H1 (cell line): ENCODE data around the gene SYT17. TPM values are rescaled to one million over a fixed set of nuclear protein-coding genes. Genes with fewer than 3 reads are reported as not detected.

ENCODE experiments used
- CTCF ChIA-PET: fragments of 300-600 bp; sonication (Branson Sonifier 250); formaldehyde crosslinking; loops from one replicate; lab custom pipeline; 2021; ENCODE audit not compliant: partially characterized antibody; lab: Charles Lee
- POLR2A ChIA-PET: fragments of 300-600 bp; sonication (Branson Sonifier 250); formaldehyde crosslinking; loops from one replicate; lab custom pipeline; 2021; ENCODE audit warnings: inconsistent platforms; ENCODE audit not compliant: partially characterized antibody; lab: Charles Lee
- DNase-seq, 2 experiments: peaks; one replicate each; pipeline versions ENCODE4 v3.0.0 to v3.0.0-alpha.2; 2010 to 2022; ENCODE audit warnings: low spot score in 2 of 2, low read depth in 1 of 2, mixed read lengths in 1 of 2
- FAIRE-seq: peaks from 2 replicates; lab custom pipeline; 2011; peaks lifted over from hg19 to GRCh38; lab: Jason Lieb, UNC
- H2AFZ ChIP-seq: 2 replicates; pipeline ENCODE4 v1.8.1; 2012; ENCODE audit warnings: low read length, inconsistent platforms
- H2AK5ac ChIP-seq: 2 replicates; pipeline ENCODE4 v1.6.1; 2013; ENCODE audit warnings: low read depth, low read length
- H2BK120ac ChIP-seq: replicated peaks from 2 replicates; pipeline ENCODE3; 2013; ENCODE audit warnings: low read depth, low read length, inconsistent platforms
- H2BK12ac ChIP-seq: 2 replicates; pipeline ENCODE4 v1.6.1; 2013; ENCODE audit warnings: low read depth, low read length
- H2BK15ac ChIP-seq: 2 replicates; pipeline ENCODE4 v1.6.1; 2013; ENCODE audit warnings: low read length
- H2BK20ac ChIP-seq: 2 replicates; pipeline ENCODE4 v1.6.1; 2013; ENCODE audit warnings: low read length
- H2BK5ac ChIP-seq: 2 replicates; pipeline ENCODE4 v1.6.1; 2013; ENCODE audit warnings: low read depth, low read length
- H3K14ac ChIP-seq: 2 replicates; pipeline ENCODE4 v1.6.1; 2013; ENCODE audit warnings: inconsistent platforms; ENCODE audit not compliant: insufficient read length
- H3K18ac ChIP-seq: 2 replicates; pipeline ENCODE4 v1.6.1; 2013; ENCODE audit warnings: low read length; ENCODE audit errors: extremely low read depth
- H3K23ac ChIP-seq: 2 replicates; pipeline ENCODE4 v1.6.1; 2013; ENCODE audit warnings: inconsistent platforms; ENCODE audit not compliant: insufficient read length
- H3K23me2 ChIP-seq: 2 replicates; pipeline ENCODE4 v1.6.1; 2013; ENCODE audit warnings: low read depth, low read length
- H3K27ac ChIP-seq: 2 replicates; pipeline ENCODE4 v1.6.1; 2011; ENCODE audit warnings: low read depth, low read length, inconsistent platforms
- H3K27me3 ChIP-seq, 4 experiments: replicated peaks in 1 of 4; 1 replicate in 1 of 4; 2 replicates in 3 of 4; pipeline versions ENCODE4 v1.6.1 to v1.8.1; 2011 to 2013; ENCODE audit warnings: low read length in 3 of 4, mild to moderate bottlenecking in 3 of 4, inconsistent platforms in 2 of 4, mixed read lengths in 2 of 4, moderate library complexity in 1 of 4; ENCODE audit not compliant: control insufficient read depth in 3 of 4, insufficient read depth in 3 of 4; ENCODE audit errors: extremely low read depth in 1 of 4
- H3K36me3 ChIP-seq, 4 experiments: 2 replicates each; pipeline versions ENCODE4 v1.6.1 to v1.8.1; 2011 to 2013; ENCODE audit warnings: mild to moderate bottlenecking in 4 of 4, low read length in 3 of 4, moderate library complexity in 2 of 4, control low read depth in 1 of 4, inconsistent platforms in 1 of 4; ENCODE audit not compliant: insufficient read depth in 4 of 4, control insufficient read depth in 2 of 4
- H3K4ac ChIP-seq: replicated peaks from 2 replicates; pipeline ENCODE3; 2013; ENCODE audit warnings: low read length, low read depth, mixed read lengths, inconsistent platforms; ENCODE audit not compliant: insufficient read length
- H3K4me1 ChIP-seq, 4 experiments: replicated peaks in 1 of 4; 1 replicate in 1 of 4; 2 replicates in 3 of 4; pipeline versions ENCODE4 v1.6.1 to v1.8.1; 2011 to 2013; ENCODE audit warnings: low read length in 3 of 4, inconsistent platforms in 2 of 4, mixed read lengths in 1 of 4; ENCODE audit not compliant: insufficient read depth in 4 of 4, control insufficient read depth in 3 of 4
- H3K4me2 ChIP-seq, 2 experiments: 2 replicates each; pipeline versions ENCODE4 v1.6.1 to v1.8.1; 2011 to 2013; ENCODE audit warnings: low read depth in 2 of 2, low read length in 2 of 2, control low read depth in 1 of 2, inconsistent platforms in 1 of 2, mild to moderate bottlenecking in 1 of 2; ENCODE audit not compliant: insufficient read depth in 1 of 2
- H3K4me3 ChIP-seq, 4 experiments: fragments of 200-600, 300-600 bp in 1 of 4; sonication (generic), shearing (Covaris generic), sonication (Bioruptor Twin) in 1 of 4; 2 replicates each; pipeline versions ENCODE4 v1.5.1 to v1.8.1; 2011 to 2016; ENCODE audit warnings: low read length in 4 of 4, low read depth in 3 of 4, control low read depth in 2 of 4, inconsistent platforms in 2 of 4, mild to moderate bottlenecking in 2 of 4, mixed read lengths in 1 of 4, moderate library complexity in 1 of 4; ENCODE audit not compliant: insufficient read depth in 2 of 4; ENCODE audit errors: extremely low read depth in 1 of 4
- H3K56ac ChIP-seq: replicated peaks from 2 replicates; pipeline ENCODE3; 2013; ENCODE audit warnings: low read depth, mild to moderate bottlenecking, mixed read lengths, low read length, inconsistent platforms; ENCODE audit not compliant: insufficient read length
- H3K79me1 ChIP-seq: 2 replicates; pipeline ENCODE4 v1.6.1; 2013; ENCODE audit warnings: low read depth, low read length, control low read depth
- H3K79me2 ChIP-seq, 2 experiments: 2 replicates each; pipeline versions ENCODE4 v1.6.1 to v1.8.1; 2012 to 2013; ENCODE audit warnings: low read length in 2 of 2, mild to moderate bottlenecking in 2 of 2, inconsistent platforms in 1 of 2; ENCODE audit not compliant: insufficient read depth in 2 of 2, control insufficient read depth in 1 of 2
- H3K9ac ChIP-seq, 4 experiments: replicated peaks in 1 of 4; 1 replicate in 1 of 4; 2 replicates in 3 of 4; pipeline versions ENCODE4 v1.6.1 to v1.8.1; 2011 to 2013; ENCODE audit warnings: low read depth in 3 of 4, low read length in 3 of 4, control low read depth in 2 of 4, mild to moderate bottlenecking in 2 of 4, moderate library complexity in 2 of 4, inconsistent platforms in 1 of 4; ENCODE audit errors: extremely low read depth in 1 of 4
- H3K9me3 ChIP-seq, 2 experiments: 2 replicates each; pipeline versions ENCODE4 v1.6.1 to v1.8.1; 2012 to 2013; ENCODE audit warnings: mild to moderate bottlenecking in 2 of 2, moderate library complexity in 2 of 2, control low read depth in 1 of 2, inconsistent platforms in 1 of 2, low read depth in 1 of 2, low read length in 1 of 2, mixed read lengths in 1 of 2; ENCODE audit not compliant: insufficient read depth in 2 of 2
- H4K20me1 ChIP-seq, 2 experiments: replicated peaks in 1 of 2; 2 replicates each; pipeline versions ENCODE3 to v1.8.1; 2011 to 2013; ENCODE audit warnings: inconsistent platforms in 2 of 2, low read length in 2 of 2, mild to moderate bottlenecking in 1 of 2; ENCODE audit not compliant: insufficient read depth in 2 of 2, control insufficient read depth in 1 of 2
- H4K5ac ChIP-seq: 2 replicates; pipeline ENCODE4 v1.6.1; 2013; ENCODE audit warnings: low read length, low read depth, mixed read lengths, inconsistent platforms; ENCODE audit not compliant: insufficient read length
- H4K8ac ChIP-seq: 2 replicates; pipeline ENCODE4 v1.8.0; 2013; ENCODE audit warnings: mild to moderate bottlenecking, moderate library complexity, low read length, inconsistent platforms; ENCODE audit not compliant: insufficient read depth; ENCODE audit errors: extremely low read depth
- H4K91ac ChIP-seq: replicated peaks from 2 replicates; pipeline ENCODE3; 2013; ENCODE audit warnings: low read length, mixed read lengths, inconsistent platforms; ENCODE audit not compliant: insufficient read length
- ASH2L ChIP-seq: fragments of 200-600, 300-600 bp; sonication (generic); IDR thresholded peaks from one replicate; pipeline ENCODE4 v1.7.1; 2017; ENCODE audit warnings: low read length
- HDAC2 ChIP-seq, 2 experiments: fragments of 300-600 bp in 1 of 2; sonication (generic) in 1 of 2; IDR thresholded peaks; 2 replicates each; pipeline ENCODE4 v1.6.1; 2011 to 2012; ENCODE audit warnings: low read depth in 2 of 2, low read length in 2 of 2, mild to moderate bottlenecking in 2 of 2, moderate library complexity in 2 of 2, borderline replicate concordance in 1 of 2, inconsistent platforms in 1 of 2
- WGBS, 2 experiments: shearing (Covaris generic) in 1 of 2; methylation state at CpG; one replicate each; pipeline versions ENCODE4 v1.1.6 to v1.1.7; 2013 to 2015; ENCODE audit warnings: low lambda C conversion rate in 2 of 2, mixed read lengths in 2 of 2, inconsistent platforms in 1 of 2, low coverage in 1 of 2, missing lambda C conversion rate in 1 of 2; ENCODE audit not compliant: insufficient replicate concordance in 2 of 2, insufficient coverage in 1 of 2, insufficient read length in 1 of 2; ENCODE audit errors: extremely low coverage in 1 of 2, missing lambda C conversion rate in 1 of 2; 5-methylcytosine and 5-hydroxymethylcytosine counted together
- polyA plus RNA-seq, 7 experiments: library from polyadenylated mRNA; depleted of rRNA in 3 of 7; stranded (reverse) in 5 of 7; unstranded in 2 of 7; fragments of >200 nt in 5 of 7; fragments of 200-250 nt in 2 of 7; gene quantifications; 1 replicate in 5 of 7; 2 replicates in 1 of 7; 4 replicates in 1 of 7; pipeline versions ENCODE4 v1.2.1 to v1.2.3, GENCODE V29; 2011 to 2013; ENCODE audit warnings: missing spikeins in 2 of 7, mixed read lengths in 2 of 7
- total RNA-seq: library from RNA; stranded (reverse); fragmentation: NEBNext Ultra II Directional; extraction: Animal tissue kit (Norgen Biotek cat#: 25700); gene quantifications from 2 replicates; pipeline ENCODE4 v1.2.1, GENCODE V29; 2021

The SYT17 gene
- total and polyA plus RNA-seq, 2 of the 8 experiments (the other 6 are each of a cell fraction or from before 2014, with no cell fraction given): 5.8 to 18.1 TPM

- no peaks in the 10 kb centered on the region for H3K36me3 ChIP-seq
- no peak overlapping the region for H3K56ac ChIP-seq
- H3K4me1 ChIP-seq: peaks cover 0 to 2% (median 2%) of the 10 kb centered on the region in 4 experiments; a peak in 3 of 7 replicates
- no peak overlapping the region for H2AK5ac ChIP-seq
- H4K91ac ChIP-seq: no peak overlapping the region
- H3K9ac ChIP-seq: no peak overlapping the region
- H3K4ac ChIP-seq: no peak overlapping the region
- DNase-seq: peak in 1 of 2 experiments; percentile 52
- no peak overlapping the region for H3K27ac ChIP-seq
- peak overlapping the region; percentile 62 to 82 (median 74) for H3K4me3 ChIP-seq
- H3K23ac ChIP-seq: no peak overlapping the region
- no peak overlapping the region for H2BK5ac ChIP-seq
- no peaks in the 10 kb centered on the region for H3K9me3 ChIP-seq
- no peak overlapping the region; the same call in 1 of the 2 replicates for H3K18ac ChIP-seq
- no peak overlapping the region for H4K5ac ChIP-seq
- no peaks in the 10 kb centered on the region for H3K79me1 ChIP-seq
- H2AFZ ChIP-seq: no peak overlapping the region
- peak overlapping the region; percentile 38 to 99 for H3K4me2 ChIP-seq
- H4K20me1 ChIP-seq: no peaks in the 10 kb centered on the region
- H2BK12ac ChIP-seq: no peak overlapping the region
- FAIRE-seq: no peak
- no peak for TF ChIP-seq ASH2L
- no peak for TF ChIP-seq HDAC2 (IDR thresholded peaks at IDR 0.05; ENCODE audit: borderline replicate concordance in 1 of 2, low read depth in 2 of 2, low read length in 2 of 2)
- H3K27me3 ChIP-seq: peaks cover 0 to 21% (median 15%) of the 10 kb centered on the region in 4 experiments; a peak in 5 of 7 replicates
- no peak overlapping the region for H3K14ac ChIP-seq
- ChIA-PET POLR2A (interaction anchor here (1.8 kb wide), 1 partner anchor 53 kb away, joined by 4 read pairs; no protein-coding TSS in a partner anchor), CTCF (interaction anchor here (0.6 to 3.4 kb wide), 8 partner anchors 8 to 214 kb away, joined by 3 to 24 read pairs (median 4); no protein-coding TSS in a partner anchor)
- H2BK15ac ChIP-seq: 0 out of 2 replicates have a peak overlapping the region, but pooled peaks have one; percentile 46
- WGBS, 2 experiments: 37% methylated on average over 12 of the region's 19 CpGs; no CpG with 5 or more reads in 1 of the 2 experiments
- H4K8ac ChIP-seq: no peak overlapping the region
- H2BK20ac ChIP-seq: no peak overlapping the region
- H3K79me2 ChIP-seq: no peaks in the 10 kb centered on the region
- H3K23me2 ChIP-seq: peaks cover 3% of the 10 kb centered on the region; the same call in 1 of the 2 replicates
- H2BK120ac ChIP-seq: no peak overlapping the region
Measured at GRCh38 chr16:19169082-19169639, 1.1 kb downstream of the SYT17 start.
